ENCODE results near the gene TEX44. TPM values are rescaled to one million over a fixed set of nuclear protein-coding genes. Genes with fewer than 3 reads are reported as not detected.
A peak's percentile ranks its signal among the peaks of the same experiment; 100 is the strongest.

TEX44 gene
- total RNA-seq, 1 experiment from 2014 or later: not detected

DNA sequence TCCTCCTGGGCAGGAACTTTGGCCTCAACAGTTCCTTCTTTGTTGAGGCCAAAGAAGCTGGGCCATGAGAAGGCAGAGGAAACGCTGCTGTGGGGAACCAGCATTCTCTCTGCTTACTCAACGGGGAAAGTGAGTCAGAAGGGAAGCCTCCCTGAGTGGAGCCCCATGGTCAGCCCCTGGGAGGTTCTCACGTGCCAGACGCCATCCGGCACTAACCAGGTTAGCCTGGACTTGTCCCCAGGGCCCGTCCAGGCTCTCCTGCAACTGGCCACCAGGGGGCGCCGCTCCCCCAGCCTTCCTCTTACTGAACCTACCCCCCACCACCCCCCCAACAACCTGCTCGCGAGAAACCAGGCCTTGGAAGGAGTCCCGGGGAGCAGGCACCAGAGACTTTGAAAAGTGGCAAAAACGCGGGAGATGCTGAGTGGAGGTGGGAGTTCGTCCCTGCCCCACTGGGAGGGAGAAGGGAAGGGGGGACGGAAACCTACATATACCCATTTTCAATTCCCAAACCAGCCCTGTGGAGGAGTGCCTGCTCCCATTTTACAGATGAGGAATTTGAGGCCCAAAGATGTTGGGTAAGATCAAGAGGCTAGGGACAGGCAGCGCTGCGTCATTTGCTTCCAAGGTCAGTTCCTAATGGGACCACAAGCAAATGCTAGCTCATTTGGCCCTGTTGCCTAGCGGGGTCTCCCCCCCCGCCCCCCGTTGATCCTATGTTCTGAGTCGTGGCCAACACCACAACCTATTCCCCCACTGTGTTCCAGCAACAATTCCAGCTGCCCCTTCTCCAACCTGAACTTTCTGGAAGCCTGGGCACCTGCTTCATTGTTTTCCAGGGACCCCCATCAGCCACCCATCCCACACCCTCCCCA lies 20.0 kb downstream of the TEX44 start (continued):
- TF ChIP-seq TCF7L2 (IDR thresholded peaks at IDR 0.05; ENCODE audit: borderline replicate concordance, extremely low read depth, insufficient read depth, insufficient read length): no peak
- TF ChIP-seq ZNF274 (IDR thresholded peaks at IDR 0.05; ENCODE audit: low read depth, low read length): no peak
- no peak for TF ChIP-seq ELF1 (IDR thresholded peaks at IDR 0.05; ENCODE audit: borderline replicate concordance, low read depth)
- TF ChIP-seq POLR2A (IDR thresholded peaks at IDR 0.05; ENCODE audit: borderline replicate concordance, extremely low read depth, insufficient read depth, insufficient read length): peak; percentile 34
- TF ChIP-seq CEBPB (IDR thresholded peaks at IDR 0.05; ENCODE audit: low read depth): no peak
- TF ChIP-seq JUND (IDR thresholded peaks at IDR 0.05): no peak
- TF ChIP-seq SRF (IDR thresholded peaks at IDR 0.05; ENCODE audit: low read depth): no peak
- no peak for TF ChIP-seq CBX3 (IDR thresholded peaks at IDR 0.05; ENCODE audit: low read depth)
- no peak for TF ChIP-seq EZH2phosphoT487 (IDR thresholded peaks at IDR 0.05; ENCODE audit: borderline replicate concordance)
- TF ChIP-seq YY1 (IDR thresholded peaks at IDR 0.05; ENCODE audit: extremely low read depth, insufficient replicate concordance, low read depth, low read length): peak; percentile 44
- no peak for TF ChIP-seq RAD21 (IDR thresholded peaks at IDR 0.05; ENCODE audit: low read depth)
- no peak for TF ChIP-seq FOSL1 (IDR thresholded peaks at IDR 0.05; ENCODE audit: low read depth)
- TF ChIP-seq POLR2AphosphoS5 (IDR thresholded peaks at IDR 0.05; ENCODE audit: low read depth, low read length): peak; percentile 60; the same call in 1 of the 2 replicates
- TF ChIP-seq ZBTB33 (IDR thresholded peaks at IDR 0.05; ENCODE audit: extremely low read depth, insufficient replicate concordance, low read length): peak; percentile 74
